Stimulated activated CD8-positive, alpha-beta memory T cell treated with anti-CD3 and anti-CD28 coated beads, Interleukin-15, amount 100 ng/mL, for 48 hours (primary cell): ENCODE data around the gene MBD4.
A peak's percentile ranks its signal among the peaks of the same experiment; 100 is the strongest.

Experiments used
- DNase-seq, 2 donors: peaks; one replicate each; pipeline ENCODE4 v3.0.0-alpha.2; 2020; ENCODE audit warnings: low read depth in 2 of 2

The MBD4 gene

DNA sequence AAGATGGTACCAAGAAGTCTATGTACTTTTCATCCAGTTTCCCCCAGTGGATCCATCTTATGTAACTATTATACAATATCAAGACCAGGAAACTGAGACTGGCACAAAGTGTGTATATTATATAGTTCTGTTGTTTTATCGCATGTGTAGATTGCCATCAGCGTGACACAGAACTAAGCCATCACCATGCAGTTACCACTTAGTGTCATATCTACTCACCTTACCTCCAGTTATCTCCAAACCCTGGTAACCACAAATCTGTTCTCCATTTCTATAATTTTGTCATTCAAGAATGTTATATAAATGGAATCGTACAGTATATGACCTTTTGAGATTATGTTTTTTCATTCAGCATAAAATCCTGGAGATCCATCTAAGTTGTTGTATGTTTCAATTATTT, 23.3 kb upstream of the MBD4 start:
- DNase-seq = no peak

DNA sequence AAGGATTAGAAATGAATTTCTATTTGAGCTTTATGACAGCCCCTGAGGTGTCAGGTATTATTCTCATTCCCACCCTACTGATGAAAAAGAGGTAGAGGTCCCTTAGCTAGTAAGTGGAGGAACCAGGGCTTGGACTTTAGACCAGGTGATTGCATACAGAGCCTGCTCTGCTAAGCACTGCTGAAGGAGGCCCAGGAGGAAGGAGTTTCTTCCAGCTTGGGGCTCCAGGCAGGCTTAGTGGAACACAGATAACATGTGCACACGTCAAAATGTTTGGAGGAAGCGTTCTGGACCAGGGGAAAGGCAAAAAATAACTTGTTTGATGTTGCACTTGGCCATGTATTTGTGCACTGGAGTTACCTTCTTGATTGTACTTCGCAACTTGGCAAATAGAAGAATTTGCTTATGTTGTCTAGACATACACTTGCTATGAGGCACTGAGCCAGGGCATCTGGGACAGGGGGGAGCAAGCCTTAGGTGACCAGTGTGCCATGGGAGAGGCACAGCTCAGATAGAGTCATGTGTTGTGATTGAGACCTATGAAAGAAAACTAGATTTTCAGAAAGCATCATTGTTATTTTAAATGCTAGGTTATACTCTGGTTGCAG, 22.7 kb upstream of the MBD4 start:
- DNase-seq = no peak

DNA sequence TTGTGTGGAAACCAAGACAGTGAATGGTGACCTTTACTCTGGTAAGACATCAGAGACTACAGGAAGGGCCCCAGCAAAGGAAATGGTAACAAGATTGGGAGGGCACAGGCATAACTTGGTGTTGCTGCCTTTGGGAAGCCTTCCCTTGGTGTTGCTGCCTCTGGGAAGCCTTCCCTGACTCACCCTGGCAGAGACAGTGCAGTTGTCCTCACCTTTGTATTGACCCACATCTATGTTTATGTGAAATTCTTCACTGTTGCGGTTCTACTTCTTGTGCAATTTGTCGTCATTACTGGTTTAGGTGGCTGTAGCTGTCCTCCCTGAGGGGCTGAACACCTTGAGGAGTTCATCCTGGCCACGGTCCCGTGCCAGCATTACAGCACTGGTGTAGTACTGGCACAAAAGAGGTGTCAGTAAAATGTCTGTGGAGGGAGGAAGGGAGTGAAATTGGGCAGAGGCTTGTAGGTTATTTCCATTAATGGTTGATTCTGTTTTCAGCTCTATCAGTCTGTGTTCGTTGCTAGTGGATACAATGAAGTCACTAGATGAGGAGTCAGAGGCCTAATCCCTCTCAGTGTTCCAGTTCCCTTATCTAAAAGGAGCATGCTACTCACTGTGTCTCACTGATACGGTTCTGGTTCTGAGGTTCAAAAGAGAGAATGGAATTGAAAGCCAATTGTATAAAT, 21.9 kb upstream of the MBD4 start:
- DNase-seq = no peak

DNA sequence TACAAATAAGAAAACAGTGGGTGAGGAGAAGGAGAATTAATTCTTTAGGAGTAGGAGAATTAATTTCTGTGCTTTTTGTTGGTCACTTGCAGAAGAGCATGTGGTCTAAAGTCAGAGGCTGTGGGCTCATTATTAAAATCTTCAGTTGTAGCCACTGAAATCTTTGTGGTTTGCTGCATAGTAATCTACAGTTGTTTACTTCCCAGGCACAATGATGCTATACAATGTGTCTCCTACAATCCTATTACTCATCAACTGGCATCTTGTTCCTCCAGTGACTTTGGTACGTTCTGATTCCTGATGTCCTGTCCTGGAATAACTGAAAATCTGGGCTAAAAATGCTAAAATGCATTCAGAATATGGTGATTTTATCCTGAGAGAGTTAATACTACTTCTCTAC, 21.3 kb upstream of the MBD4 start:
- no peak for DNase-seq

DNA sequence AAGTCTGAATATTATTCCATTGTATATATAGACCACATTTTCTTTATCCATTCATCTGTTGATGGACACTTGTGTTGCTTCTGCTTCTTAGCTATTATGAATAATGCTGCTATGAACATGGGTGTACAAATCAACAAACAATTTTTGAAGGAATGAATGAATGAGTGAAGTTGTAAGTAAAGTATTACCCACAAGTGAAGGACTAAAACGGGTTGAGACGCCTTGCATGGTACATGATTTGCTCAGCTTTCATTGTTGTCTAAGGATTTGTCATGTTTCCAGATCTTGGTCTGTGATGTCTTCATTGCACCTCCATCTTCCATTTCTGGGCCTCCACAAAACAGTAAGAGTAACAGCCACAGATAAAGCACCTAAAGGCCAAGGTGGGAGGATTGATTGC, 20.8 kb upstream of the MBD4 start:
- no peak for DNase-seq

DNA sequence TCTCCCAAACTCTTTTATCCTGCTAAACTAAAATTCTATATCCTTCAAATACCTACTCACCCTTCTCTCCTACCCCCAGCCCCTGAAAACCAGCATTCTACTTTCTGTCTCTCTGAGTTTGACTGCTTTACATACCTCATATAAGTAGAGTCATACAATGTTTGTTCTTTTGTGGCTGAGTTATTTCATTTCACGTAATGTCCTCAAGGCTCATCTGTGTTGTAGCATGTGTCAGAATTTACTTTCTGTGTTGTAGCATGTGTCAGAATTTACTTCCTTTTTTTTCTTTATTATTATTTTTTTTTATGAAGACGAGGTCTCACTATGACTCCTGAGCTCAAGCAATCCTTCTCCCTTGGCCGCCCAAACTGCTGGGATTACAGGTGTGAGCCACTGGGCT, 20.4 kb upstream of the MBD4 start:
- no peak for DNase-seq

DNA sequence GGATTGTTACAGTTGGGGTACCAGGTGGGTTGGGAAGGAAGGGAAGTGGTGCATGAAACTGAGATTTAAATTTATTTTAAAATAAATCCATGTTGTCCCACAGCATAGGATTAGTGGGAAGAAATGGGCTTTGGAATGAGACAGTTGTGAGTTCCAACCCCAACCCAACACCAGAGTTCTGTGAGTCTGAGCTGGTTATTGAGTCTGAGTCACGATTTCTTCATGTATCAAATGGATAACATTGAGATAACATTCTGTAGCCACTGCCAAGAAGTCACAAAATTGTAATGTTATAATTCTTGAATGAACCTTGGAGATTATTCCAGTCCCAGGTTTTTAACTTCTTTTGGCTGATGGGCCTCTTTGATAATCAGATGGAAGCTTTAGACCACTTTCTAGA, 14.0 kb upstream of the MBD4 start:
- DNase-seq = no peak

DNA sequence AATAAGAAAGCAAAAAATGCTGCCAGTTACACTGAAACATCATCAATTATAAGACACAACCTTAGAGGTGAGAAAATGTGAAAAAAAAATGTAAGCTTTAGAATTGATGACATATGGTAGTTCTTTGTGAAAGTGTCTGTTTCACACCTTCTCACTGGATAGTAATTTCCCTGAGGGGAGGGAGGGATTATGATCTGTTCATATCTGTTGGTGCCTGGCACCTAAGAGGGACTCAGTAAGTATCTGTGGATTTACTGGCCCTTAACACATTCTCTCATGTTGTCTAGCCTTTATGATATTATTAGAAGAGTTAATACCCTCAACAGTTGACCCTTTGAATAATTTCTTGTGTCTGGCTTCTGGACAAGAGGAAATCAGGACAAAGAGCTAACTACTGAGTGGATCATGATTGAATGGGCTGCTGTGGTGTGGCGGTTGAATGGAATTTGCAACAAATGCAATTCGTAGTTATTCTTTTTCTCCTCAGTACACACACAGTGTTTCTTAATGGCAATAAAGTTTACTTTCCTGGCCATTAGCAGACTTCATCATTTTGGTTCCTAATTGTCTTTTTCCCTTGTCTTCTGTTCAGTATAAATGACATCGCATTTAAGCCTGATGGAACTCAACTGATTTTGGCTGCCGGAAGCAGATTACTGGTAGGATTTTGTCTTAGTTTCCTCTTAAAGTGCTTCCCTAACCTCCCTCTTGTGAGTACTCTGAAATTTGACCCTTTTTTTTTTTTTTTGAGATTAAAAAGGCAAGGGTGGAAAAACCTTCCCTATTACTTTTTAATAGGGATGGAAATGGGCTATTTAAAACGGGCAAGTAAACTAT, 9.7 kb upstream of the MBD4 start:
- no peak for DNase-seq

DNA sequence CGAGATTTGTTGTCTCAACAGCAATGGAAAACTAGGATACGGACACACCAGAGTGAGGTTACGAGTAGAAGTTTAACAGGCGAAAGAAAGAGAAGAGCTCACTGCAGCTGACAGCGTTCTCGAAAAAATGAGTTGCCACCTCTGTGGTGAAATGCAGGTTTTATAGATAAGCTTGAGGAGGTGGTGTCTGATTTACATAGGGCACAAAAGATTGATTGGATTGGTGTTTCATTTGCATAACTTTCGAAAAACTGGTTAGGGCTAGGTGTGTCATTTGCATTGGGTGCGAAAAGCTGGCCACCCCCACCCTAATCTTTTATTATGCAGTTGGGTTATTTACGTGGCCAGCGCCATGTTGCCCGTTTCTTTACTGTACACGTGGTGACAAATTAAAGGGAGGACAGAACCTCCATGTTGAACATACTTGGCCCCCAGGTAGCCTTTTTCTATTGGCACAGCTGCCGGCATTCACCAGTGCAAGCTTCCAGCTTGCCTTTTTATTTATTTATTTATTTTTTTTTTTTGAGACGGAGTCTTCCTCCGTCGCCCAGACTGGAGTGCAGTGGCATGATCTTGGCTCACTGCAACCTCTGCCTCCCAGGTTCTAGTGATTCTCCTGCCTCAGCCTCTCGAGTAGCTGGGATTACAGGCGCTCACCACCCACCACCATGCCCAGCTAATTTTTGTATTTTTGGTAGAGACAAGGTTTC, 8.6 kb upstream of the MBD4 start:
- DNase-seq = no peak

DNA sequence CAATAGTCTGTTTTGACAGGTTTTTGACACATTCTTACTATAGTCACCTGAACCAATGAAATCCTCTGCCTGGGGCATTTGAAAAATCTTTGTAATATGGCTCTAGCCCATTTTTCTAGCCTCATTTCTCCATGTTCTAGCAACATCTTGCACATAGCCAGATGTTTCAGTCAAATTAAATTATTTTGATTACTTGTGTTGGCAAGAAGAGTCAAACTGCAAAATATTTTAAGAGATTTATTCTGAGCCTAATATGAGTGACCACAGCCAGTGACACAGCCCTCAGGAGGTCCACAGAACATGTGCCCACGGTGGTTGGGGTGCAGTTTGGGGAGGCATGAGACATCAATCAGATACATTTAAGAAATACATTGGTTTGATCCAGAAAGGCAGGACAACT, 7.2 kb upstream of the MBD4 start:
- no peak for DNase-seq

DNA sequence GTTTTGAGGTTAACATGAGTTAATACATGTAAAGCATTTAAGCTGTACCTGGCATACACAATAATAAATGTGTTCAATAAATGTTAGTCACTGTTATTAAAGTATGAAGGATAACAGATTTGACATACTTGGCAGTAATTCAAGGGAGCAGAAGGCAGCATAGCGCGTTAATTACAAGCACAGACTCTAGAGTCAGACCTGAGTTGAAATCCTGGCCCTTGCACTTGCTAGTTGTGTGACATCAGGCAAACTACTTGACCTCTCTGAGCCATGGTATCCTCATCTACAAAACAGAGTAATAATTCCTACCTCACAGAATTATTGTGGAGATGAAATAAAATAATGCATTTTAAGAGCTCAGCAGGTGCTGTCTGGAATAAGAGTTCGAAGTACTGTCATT, 5.7 kb upstream of the MBD4 start:
- DNase-seq = no peak

DNA sequence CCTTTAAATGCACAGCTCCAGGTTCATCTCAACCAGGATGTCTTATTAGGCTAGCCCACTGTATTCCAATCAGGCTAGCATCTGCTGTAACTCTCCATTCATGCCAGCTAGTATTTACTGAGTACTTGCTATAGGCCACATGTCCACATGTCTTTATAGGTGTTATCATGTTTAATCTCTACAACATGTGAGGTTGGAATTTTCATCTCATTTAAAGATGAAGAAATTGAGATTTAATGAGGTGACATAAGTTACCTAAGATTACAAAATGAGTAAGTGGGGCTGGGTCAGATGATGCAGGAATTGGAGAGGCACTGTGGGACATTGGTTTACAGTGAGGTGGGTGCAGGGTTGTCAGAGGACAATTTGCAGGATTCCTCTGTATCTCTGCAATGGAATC, 3.2 kb upstream of the MBD4 start:
- no peak for DNase-seq

DNA sequence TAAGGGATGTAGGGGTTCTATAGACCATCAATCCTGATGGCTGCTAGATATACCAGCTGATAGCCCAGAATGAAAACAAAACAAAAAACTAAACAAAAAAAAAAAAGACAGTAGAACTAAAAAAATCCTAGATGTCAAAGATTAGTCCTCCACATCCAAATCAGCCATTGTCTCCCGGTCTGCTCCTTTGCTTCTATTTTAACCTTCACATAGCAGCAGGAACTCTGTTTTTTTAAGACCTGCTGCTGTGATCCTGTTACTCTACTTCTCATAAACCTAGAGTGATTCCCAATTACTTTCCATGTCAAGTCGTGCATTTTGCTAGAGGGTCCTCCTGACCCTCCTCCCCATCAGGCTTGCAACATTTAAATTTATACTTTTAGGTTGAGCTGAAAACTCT, 2.7 kb upstream of the MBD4 start:
- no peak for DNase-seq

DNA sequence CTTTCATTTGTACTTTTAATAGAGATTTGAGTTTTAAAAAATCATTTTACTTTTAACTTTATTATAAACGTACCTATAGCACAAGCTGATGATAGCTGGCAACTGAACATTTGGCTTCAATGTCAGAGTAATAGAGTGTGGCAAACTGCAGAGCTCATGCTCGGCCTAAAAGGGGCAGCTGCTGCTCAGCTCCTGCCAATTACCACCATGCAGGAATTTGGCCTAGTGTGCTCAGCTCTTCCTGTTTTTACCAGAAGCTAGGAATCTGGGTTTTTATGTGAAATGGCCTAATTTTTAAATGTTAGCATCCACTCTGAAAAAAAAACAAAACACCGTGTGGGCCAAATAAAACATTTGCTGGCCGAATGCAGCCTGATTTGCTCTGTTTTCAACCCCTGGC, 2.0 kb upstream of the MBD4 start:
- no peak for DNase-seq

DNA sequence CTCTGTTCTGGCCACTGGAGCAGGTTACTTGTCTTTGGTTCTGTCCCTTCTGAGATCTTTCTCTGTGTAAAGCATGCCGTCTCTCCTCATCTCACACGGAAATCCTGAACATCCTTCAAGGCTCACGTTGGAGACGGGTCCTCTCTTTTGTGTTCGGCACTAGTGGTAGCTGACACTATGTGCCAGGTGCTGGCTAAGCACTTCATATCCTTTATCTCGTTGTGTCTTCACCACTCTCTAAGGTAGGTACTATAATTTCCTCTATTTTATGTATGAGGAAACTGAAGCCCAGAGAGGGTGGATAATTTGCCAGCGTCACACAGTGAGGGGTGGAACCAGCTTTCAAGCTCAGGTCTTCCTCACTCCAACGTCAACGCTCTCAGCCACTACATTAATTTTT, 1.5 kb upstream of the MBD4 start:
- no peak for DNase-seq

DNA sequence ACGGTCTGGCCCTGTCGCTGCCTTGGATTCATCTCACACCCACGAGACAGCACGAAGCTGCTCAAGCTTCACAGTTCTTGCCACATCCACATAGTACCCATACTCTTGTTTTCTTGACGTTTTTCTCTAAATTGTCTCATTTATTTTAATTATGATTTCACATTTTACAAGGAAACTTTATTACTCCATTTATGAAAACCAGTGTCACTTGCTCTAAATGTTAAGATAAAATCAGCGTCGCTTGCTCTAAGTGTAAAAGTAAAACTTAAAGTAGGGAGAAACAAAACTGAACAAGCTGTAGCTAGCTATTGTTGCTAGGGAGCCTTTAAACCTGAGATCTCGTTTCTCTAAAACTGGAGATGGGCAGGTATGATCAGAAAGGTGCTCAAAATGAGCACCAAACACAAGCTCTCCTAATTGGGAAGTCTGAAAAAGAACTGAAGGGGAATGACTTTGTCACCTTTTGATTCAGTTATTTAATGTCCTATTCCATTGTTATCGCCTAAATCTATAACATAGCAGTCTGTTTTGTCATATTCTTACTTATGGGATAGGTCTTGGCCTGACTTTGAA, 956 bp upstream of the MBD4 start:
- DNase-seq = no peak

DNA sequence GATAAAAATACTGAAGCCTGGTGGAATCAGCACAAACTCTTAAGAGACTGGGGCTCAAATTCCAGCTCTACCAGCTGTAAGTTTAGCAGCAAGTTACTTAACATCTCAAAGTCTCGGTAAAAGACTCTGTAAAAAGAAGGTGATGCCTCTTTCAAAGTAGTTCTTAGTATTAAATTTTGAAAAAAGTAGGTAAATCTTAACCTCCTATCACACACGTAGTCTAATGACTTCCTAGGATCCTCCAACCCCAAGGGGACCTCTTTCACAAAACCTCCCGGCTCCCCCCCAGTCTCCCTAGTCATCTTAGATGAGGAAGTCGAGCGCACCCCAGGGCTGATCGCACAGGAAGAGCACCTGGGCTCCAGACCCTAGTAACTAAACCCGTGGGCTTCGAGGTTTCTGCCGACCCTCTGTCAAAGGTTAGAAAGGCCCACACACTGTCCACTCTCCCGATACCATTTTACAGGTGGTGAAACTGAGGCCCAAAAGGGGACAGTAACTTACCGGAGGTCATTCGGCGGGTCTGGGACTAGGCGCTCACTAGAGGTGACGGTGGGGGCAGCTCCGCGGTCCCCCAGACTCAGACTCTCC, 427 bp downstream of the MBD4 start:
- DNase-seq = peak in 1 of 2 donors; percentile 22

DNA sequence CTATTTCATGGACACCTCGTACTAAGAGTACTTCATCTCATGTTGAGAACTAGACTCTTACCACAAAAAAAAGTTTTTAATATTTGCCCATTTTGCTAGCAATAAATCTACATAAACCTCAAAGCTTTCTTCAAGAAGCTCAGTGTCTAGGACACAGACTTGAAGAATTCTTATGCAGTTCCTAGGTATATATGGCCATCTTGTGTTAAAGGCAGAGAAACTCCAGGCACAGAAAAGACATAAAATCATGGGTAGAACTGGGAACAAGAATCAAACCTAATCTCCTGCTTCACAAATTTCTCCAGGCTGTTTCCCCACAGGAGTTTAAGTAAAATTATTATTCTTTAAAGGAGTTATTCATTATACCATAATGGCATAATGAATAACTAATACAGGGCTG, 4.4 kb downstream of the MBD4 start:
- DNase-seq = no peak

DNA sequence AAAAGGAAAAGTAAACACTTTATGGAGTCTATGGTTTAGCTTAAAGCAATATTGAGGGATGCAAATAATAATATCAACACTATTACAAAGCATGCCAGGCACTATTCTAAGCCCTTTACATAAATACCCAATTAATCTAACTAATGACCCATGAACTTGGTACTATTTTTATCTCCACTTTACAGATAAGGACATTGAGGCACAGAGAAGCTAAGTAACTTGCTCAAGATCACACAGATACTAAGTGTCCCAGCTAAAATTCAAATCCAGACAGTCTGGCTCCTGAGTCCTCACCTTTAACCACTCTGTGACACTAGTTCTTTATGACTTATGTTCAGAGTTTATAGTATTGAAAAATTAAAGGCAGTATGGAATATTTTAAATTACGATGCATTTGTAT, 5.6 kb downstream of the MBD4 start:
- no peak for DNase-seq

DNA sequence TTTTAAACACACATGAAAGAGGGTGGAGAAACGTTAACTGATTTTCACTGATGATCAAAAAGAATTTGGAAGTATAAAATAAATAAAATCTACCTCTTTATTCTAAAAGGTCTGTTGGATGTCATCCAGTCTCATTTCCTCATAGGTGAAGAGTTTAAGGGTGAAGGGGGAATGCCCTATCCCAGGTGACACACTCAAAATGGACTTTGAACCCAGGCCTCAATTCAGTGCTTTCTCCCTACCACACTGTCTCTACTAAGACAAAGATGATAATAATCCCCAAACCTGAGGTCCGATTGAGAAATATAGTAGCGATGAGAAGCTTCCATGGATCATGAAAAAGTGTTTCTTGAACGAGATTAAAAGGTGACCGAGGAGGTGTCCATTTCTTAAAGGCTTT, 6.2 kb downstream of the MBD4 start:
- no peak for DNase-seq

DNA sequence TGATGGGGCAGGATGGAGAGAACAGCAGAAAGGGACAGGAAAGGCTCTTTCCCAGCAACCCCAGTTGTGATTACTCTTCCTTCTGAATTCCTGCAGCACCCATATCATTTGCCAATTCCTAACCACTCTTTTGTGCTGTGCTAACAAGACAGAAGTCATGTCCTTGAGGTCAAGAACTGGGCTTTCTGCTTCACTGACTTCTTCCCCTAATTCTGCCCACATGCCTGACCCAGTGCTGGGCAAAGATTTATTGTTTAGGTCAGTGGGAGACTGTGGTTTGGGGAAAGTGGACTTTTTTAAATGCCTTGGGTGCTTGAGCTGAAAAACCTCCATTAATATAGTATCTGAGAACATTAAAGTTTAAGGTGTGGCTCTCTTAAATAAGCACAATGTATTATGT, 7.1 kb downstream of the MBD4 start:
- no peak for DNase-seq

DNA sequence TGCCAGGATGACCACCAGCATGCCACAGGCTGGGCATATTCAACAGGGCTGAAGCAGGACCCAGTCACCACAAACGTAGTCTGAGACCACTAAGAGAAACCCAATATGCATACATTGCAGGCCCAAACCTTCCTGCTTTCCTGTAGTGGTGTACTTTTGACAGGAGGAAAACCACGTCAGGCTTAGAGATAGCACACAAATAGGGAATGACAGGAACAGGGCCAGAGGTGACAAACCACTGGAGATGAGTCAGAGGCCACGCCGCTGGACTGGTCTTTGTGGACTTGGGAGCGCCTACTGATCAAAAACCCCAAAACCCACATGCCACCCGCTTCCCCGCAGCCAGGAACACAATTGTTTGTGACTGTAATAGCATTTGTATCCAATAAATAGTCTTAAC, 7.7 kb downstream of the MBD4 start:
- DNase-seq = no peak
